ENCODE results near the gene OR2A1.
"Not testable (repeated sequence)": the region's sequence is repeated elsewhere in the genome, so short reads cannot be mapped to it uniquely, and the experiment has no call there.

- TF ChIP-seq POLR2A, CTCF (IDR thresholded peaks at IDR 0.05): not testable (repeated sequence)
These were observed 9.5 kb upstream of the OR2A1 start for GRCh38 chr7:144302578-144303303.

All from adrenal gland (tissue), 5 donors.